Mucosa of rectum (tissue), 2 donors: ENCODE measurements around the gene DBNDD1.
"Not testable (repeated sequence)": the region's sequence is repeated elsewhere in the genome, so short reads cannot be mapped to it uniquely, and the experiment has no call there.

ENCODE experiments used
- H3K27ac ChIP-seq, 2 donors: one replicate each; pipeline ENCODE4 v1.7.0; 2013; ENCODE audit warnings: inconsistent platforms in 2 of 2, low read depth in 2 of 2, low read length in 2 of 2
- H3K27me3 ChIP-seq, 2 donors: one replicate each; pipeline ENCODE4 v1.7.0; 2013; ENCODE audit warnings: low read length in 2 of 2; ENCODE audit not compliant: control insufficient read depth in 2 of 2, insufficient read depth in 2 of 2
- H3K36me3 ChIP-seq, 2 donors: one replicate each; pipeline ENCODE4 v1.7.0; 2013; ENCODE audit warnings: low read length in 2 of 2; ENCODE audit not compliant: control insufficient read depth in 2 of 2, insufficient read depth in 2 of 2
- H3K4me1 ChIP-seq, 2 donors: one replicate each; pipeline ENCODE4 v1.7.0; 2013; ENCODE audit warnings: low read length in 2 of 2, mild to moderate bottlenecking in 1 of 2; ENCODE audit not compliant: control insufficient read depth in 2 of 2, insufficient read depth in 2 of 2
- H3K4me3 ChIP-seq, 2 donors: one replicate each; pipeline ENCODE4 v1.7.0; 2013; ENCODE audit warnings: low read length in 2 of 2
- H3K9ac ChIP-seq, 2 donors: one replicate each; pipeline ENCODE4 v1.7.0; 2013; ENCODE audit warnings: low read length in 2 of 2, low read depth in 1 of 2, mild to moderate bottlenecking in 1 of 2
- H3K9me3 ChIP-seq, 2 donors: one replicate each; pipeline ENCODE4 v1.7.0; 2013; ENCODE audit warnings: low read length in 2 of 2; ENCODE audit not compliant: control insufficient read depth in 2 of 2
- donor health status: healthy.
- donor health status: Normal muscosa, but diverticular disease.

The DBNDD1 gene

DNA sequence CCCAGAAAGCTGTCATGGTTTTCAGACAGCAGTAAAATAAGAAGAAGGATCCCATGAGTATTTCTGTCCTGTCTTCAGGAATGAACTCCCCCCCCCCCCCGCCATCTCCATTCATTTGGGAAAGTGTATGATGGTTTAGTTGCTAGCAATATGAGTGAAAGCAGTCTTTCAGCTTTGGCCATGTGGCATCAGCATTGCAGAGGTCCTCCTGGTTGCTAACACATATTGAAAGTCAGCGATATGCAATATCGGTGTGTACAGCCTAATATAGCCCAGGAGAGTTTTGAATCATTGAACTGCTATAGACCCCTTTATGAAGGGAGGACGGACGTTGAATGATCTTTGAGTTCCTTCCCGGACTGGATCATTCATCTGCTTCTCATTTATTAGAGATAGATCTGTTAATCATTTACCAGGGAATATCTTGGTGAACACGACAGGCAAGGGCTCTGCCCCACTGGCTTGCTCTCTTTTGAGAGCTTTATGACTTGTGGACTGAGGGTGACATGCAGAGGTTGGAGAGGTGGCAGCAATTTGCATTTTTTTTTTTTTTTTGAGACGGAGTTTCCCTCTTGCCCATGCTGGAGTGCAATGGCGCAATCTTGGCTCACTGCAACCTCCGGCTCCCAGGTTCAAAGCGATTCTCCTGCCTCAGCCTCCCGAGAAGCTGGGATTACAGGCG lies 45.5 kb downstream of the DBNDD1 start:
- H3K4me3 ChIP-seq: peak overlapping the region; percentile 84 to 91
- H3K9me3 ChIP-seq: no peaks in the 10 kb centered on the region
- peak overlapping the region; percentile 19 to 92 for H3K9ac ChIP-seq
- H3K4me1 ChIP-seq: peaks cover 22 to 27% of the 10 kb centered on the region in 2 donors
- H3K36me3 ChIP-seq: peaks cover 8 to 10% of the 10 kb centered on the region in 2 donors
- H3K27me3 ChIP-seq: no peaks in the 10 kb centered on the region
- H3K27ac ChIP-seq: peak overlapping the region; percentile 55 to 70

- peak overlapping the region; percentile 96 to 97 for H3K27ac ChIP-seq
- H3K4me3 ChIP-seq: peak overlapping the region; percentile 84 to 91
- H3K27me3 ChIP-seq: no peaks in the 10 kb centered on the region
- H3K9me3 ChIP-seq: no peaks in the 10 kb centered on the region
- peaks cover 8% of the 10 kb centered on the region in 2 donors for H3K36me3 ChIP-seq
- H3K4me1 ChIP-seq: peaks cover 22 to 27% of the 10 kb centered on the region in 2 donors
- H3K9ac ChIP-seq: peak overlapping the region; percentile 92 to 94
Observed at GRCh38 chr16:89973235-89973634, 46.0 kb downstream of the DBNDD1 start.

- Histone ChIP-seq H3K4me1 (peaks cover 22 to 27% of the 10 kb centered on the region in 2 donors), H3K36me3 (peaks cover 1% of the 10 kb centered on the region in 2 donors), H3K9me3 (no peaks in the 10 kb centered on the region), H3K9ac (peak overlapping the region; percentile 92 to 94), H3K4me3 (peak overlapping the region; percentile 84 to 91), H3K27me3 (no peaks in the 10 kb centered on the region), H3K27ac (peak overlapping the region; percentile 96 to 97)
Observed at GRCh38 chr16:89972244-89973234, 46.7 kb downstream of the DBNDD1 start.

GRCh38 chr16:89971495-89972243 lies 47.6 kb downstream of the DBNDD1 start:
- H3K4me1 ChIP-seq: peaks cover 22 to 27% of the 10 kb centered on the region in 2 donors
- peak overlapping the region; percentile 96 to 97 for H3K27ac ChIP-seq
- no peaks in the 10 kb centered on the region for H3K9me3 ChIP-seq
- H3K9ac ChIP-seq: peak overlapping the region; percentile 92 to 94
- no peaks in the 10 kb centered on the region for H3K36me3 ChIP-seq
- no peaks in the 10 kb centered on the region for H3K27me3 ChIP-seq
- peak overlapping the region; percentile 84 to 91 for H3K4me3 ChIP-seq

DNA sequence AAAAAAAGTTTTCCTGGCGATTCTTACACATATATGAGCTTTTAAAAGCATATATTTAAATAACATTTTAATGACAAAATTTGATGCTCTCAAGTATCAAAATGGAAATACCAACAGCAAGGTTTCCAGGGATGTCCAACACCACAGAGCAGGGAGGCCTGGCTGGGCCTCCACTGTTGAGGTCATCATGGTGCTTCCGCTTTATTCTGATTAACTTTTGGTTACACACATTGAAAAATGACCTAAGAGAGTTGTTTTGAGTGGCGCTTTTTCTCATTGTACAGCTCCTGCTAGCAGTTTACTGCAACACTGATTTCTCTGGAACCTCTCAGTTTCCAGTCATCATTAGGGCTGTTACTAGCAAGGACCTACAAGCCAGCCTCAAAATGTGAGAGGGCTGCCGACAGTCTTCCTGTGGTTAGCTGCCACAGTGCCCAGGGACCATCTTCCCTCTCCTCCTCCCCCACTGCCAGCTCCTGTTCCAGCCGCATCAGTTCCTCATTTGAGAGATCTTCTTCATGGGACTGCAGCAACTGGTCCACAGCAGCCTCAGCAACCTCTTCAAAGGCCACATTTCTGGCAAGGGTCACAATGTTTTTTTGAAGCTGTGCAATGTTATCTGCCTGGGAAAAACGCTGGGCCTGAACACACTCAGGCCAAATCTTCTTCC lies 49.4 kb downstream of the DBNDD1 start:
- Histone ChIP-seq H3K4me3 (no peak overlapping the region), H3K9me3 (no peaks in the 10 kb centered on the region), H3K27me3 (no peaks in the 10 kb centered on the region), H3K36me3 (peaks cover 0 to 3% of the 10 kb centered on the region in 2 donors), H3K27ac (no peak overlapping the region), H3K4me1 (peaks cover 22 to 25% of the 10 kb centered on the region in 2 donors), H3K9ac (no peak overlapping the region)

GRCh38 chr16:89968074-89968473 lies 51.2 kb downstream of the DBNDD1 start:
- not testable (repeated sequence) for H3K27me3 ChIP-seq, H3K27ac ChIP-seq, H3K9me3 ChIP-seq, H3K36me3 ChIP-seq, H3K4me3 ChIP-seq, H3K9ac ChIP-seq
- H3K4me1 ChIP-seq: peaks cover 8 to 11% of the 10 kb centered on the region in 2 donors

- not testable (repeated sequence) for H3K9ac ChIP-seq, H3K27ac ChIP-seq, H3K4me1 ChIP-seq, H3K4me3 ChIP-seq, H3K36me3 ChIP-seq, H3K27me3 ChIP-seq, H3K9me3 ChIP-seq
Observed at GRCh38 chr16:89967436-89967835, 51.8 kb downstream of the DBNDD1 start.

DNA sequence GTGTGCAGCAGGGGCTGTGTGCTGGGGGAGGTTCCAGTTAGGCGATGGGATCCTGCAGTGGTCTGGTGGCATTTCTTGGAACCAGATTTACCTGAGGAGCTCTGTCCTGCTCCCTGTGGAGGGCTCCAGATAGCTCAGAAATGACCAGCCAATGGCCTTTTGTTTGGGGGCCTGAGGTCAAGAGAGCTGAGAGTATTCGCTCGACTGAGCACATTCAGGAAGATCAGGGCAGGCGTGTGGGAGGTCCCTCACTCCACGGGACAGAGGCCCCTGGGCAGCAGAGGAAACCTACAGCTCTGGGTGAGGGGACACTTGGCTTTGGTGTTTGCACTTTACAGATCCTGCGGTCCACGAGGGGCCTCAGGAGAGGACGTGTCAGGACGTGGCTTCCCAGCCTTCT lies 52.5 kb downstream of the DBNDD1 start:
- H3K4me3 ChIP-seq: no peak overlapping the region
- no peaks in the 10 kb centered on the region for H3K27me3 ChIP-seq
- no peak overlapping the region for H3K27ac ChIP-seq
- peaks cover 0 to 3% of the 10 kb centered on the region in 2 donors for H3K36me3 ChIP-seq
- H3K9ac ChIP-seq: no peak overlapping the region
- peaks cover 5% of the 10 kb centered on the region in 2 donors for H3K4me1 ChIP-seq
- H3K9me3 ChIP-seq: no peaks in the 10 kb centered on the region

DNA sequence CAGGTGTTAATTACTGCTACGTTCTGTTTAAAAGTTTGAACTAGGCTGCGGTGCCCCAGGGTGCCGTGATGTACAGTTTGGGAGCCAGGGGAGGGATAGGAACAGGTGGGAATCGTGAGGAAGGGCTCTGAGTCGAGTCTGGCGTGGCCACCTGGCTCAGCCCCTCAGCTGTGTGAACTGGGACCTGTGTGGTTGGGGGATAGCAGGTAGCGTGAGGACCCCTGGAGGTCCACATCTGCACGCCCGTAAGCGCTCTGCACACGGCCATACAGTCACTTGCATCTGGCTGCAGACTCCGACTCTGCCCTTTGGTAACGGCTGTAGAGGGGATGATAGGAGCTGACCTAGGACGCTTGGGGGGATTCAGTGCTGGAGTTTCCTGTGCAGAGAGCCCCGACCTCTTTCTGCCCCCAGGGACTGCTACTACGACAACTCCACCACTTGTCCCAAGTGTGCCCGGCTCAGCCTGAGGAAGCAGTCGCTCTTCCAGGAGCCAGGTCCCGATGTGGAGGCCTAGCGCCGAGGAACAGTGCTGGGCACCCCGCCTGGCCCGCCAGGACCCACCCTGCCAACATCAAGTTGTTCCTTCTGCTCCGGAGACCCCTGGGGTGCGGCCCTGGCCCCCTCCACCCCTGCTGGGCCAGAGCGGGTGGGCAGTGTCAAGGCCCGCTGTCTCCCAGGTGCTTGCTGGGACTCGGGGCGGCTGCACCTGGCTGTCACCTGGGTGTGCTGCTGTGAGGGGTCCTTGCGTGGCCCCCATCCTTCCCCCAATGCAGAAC lies 53.6 kb downstream of the DBNDD1 start:
- Histone ChIP-seq H3K9me3 (no peaks in the 10 kb centered on the region), H3K4me1 (no peaks in the 10 kb centered on the region), H3K36me3 (peaks cover 0 to 12% of the 10 kb centered on the region in 2 donors), H3K27ac (no peak overlapping the region), H3K4me3 (no peak overlapping the region), H3K27me3 (no peaks in the 10 kb centered on the region), H3K9ac (no peak overlapping the region)
